HepG2 (cell line): ENCODE measurements around the gene MARCHF2. TPM values are rescaled to one million over a fixed set of nuclear protein-coding genes. Genes with fewer than 3 reads are reported as not detected.

ENCODE experiments used
- ATAC-seq: fragments of 200-7000 bp; cut with Tn5 transposase; 3 replicates; pipeline ENCODE4 v1.9.1; 2020; ENCODE audit warnings: mild to moderate bottlenecking, moderate library complexity
- BruUV-seq: library from RNA; stranded (reverse); fragments of 400-500 nt; replicated peaks from 2 replicates; lab custom pipeline; 2021; lab: Mats Ljungman, UMichigan
- CTCF ChIA-PET: fragments of 300-600 bp; formaldehyde crosslinking; extraction: SDS; loops from one replicate; lab custom pipeline; 2021; ENCODE audit warnings: low total read pairs, inconsistent platforms, low intra/inter-chr PET ratio; lab: Yijun Ruan, JAX
- POLR2A ChIA-PET: fragments of 350-600 bp; sonication (Branson Sonifier 250); formaldehyde crosslinking; loops from one replicate; lab custom pipeline; 2020; ENCODE audit warnings: antibody characterized with exemption, inconsistent platforms; lab: Yijun Ruan, JAX
- DNase-seq: peaks from one replicate; pipeline ENCODE4 v3.0.0-alpha.2; 2015; ENCODE audit warnings: low spot score
- FAIRE-seq: peaks from 3 replicates; lab custom pipeline; 2011; peaks lifted over from hg19 to GRCh38; lab: Jason Lieb, UNC
- H2AFZ ChIP-seq: one replicate; pipeline ENCODE4 v1.6.1; 2011; ENCODE audit warnings: low read length, inconsistent platforms
- H3K27ac ChIP-seq: fragments of 300-600 bp; 3 replicates; pipeline ENCODE4 v1.8.0; 2011; ENCODE audit warnings: mixed run types, mild to moderate bottlenecking, mixed read lengths, low read length, inconsistent platforms; ENCODE audit not compliant: insufficient read depth; ENCODE audit errors: extremely low read length
- H3K27me3 ChIP-seq, 2 experiments: fragments of 200-600 bp in 1 of 2; 2 replicates in 1 of 2; 3 replicates in 1 of 2; pipeline versions ENCODE4 v1.6.0 to v1.8.0; 2011; ENCODE audit warnings: low read length in 2 of 2, mild to moderate bottlenecking in 2 of 2, moderate library complexity in 2 of 2, inconsistent platforms in 1 of 2; ENCODE audit not compliant: insufficient read depth in 2 of 2, control insufficient read depth in 1 of 2
- H3K36me3 ChIP-seq, 2 experiments: fragments of 200-600 bp in 1 of 2; replicated peaks in 1 of 2; 2 replicates in 1 of 2; 3 replicates in 1 of 2; pipeline versions ENCODE4 v1.5.1 to v1.8.0; 2011; ENCODE audit warnings: low read length in 2 of 2, inconsistent platforms in 1 of 2; ENCODE audit not compliant: insufficient read depth in 2 of 2, control insufficient read depth in 1 of 2
- H3K4me1 ChIP-seq: 2 replicates; pipeline ENCODE4 v1.5.1; 2012; ENCODE audit warnings: low read length, inconsistent platforms; ENCODE audit not compliant: insufficient read depth
- H3K4me2 ChIP-seq: 2 replicates; pipeline ENCODE4 v1.6.0; 2011; ENCODE audit warnings: low read depth, low read length, inconsistent platforms
- H3K4me3 ChIP-seq, 3 experiments: fragments of 200-600 bp in 1 of 3; sonication (generic), shearing (Covaris generic) in 1 of 3; replicated peaks in 1 of 3; 2 replicates each; pipeline ENCODE4 v1.5.1; 2011 to 2016; ENCODE audit warnings: low read length in 3 of 3, inconsistent platforms in 2 of 3, low read depth in 2 of 3, mild to moderate bottlenecking in 2 of 3, control low read depth in 1 of 3, mixed read lengths in 1 of 3; ENCODE audit not compliant: insufficient read depth in 1 of 3
- H3K79me2 ChIP-seq: one replicate; pipeline ENCODE4 v1.6.1; 2011; ENCODE audit warnings: low read length, inconsistent platforms; ENCODE audit not compliant: insufficient read depth
- H3K9ac ChIP-seq: 2 replicates; pipeline ENCODE4 v1.6.0; 2011; ENCODE audit warnings: mild to moderate bottlenecking, low read depth, low read length, inconsistent platforms; ENCODE audit not compliant: insufficient read depth
- H3K9me3 ChIP-seq: 2 replicates; pipeline ENCODE4 v1.5.1; 2012; ENCODE audit warnings: mild to moderate bottlenecking, low read length
- H4K20me1 ChIP-seq: 2 replicates; pipeline ENCODE4 v1.6.0; 2011; ENCODE audit warnings: inconsistent platforms, mild to moderate bottlenecking, low read length, moderate library complexity; ENCODE audit not compliant: insufficient read depth
- CCAR2 ChIP-seq: fragments of 200-400 bp; formaldehyde crosslinking; optimal IDR thresholded peaks from 2 replicates; pipeline ENCODE3; 2018; ENCODE audit warnings: low read depth, mild to moderate bottlenecking, low read length, moderate library complexity
- PCBP1 ChIP-seq: fragments of 200-400 bp; formaldehyde crosslinking; IDR thresholded peaks from 2 replicates; pipeline ENCODE4 v1.6.1; 2017; ENCODE audit warnings: mild to moderate bottlenecking, low read depth, low read length, borderline replicate concordance
- PRPF4 ChIP-seq: fragments of 200-400 bp; formaldehyde crosslinking; IDR thresholded peaks from 2 replicates; pipeline ENCODE4 v1.6.1; 2016; ENCODE audit warnings: low read length, low read depth; ENCODE audit not compliant: poor library complexity, severe bottlenecking
- TAF15 ChIP-seq: fragments of 200-400 bp; formaldehyde crosslinking; IDR thresholded peaks from one replicate; pipeline ENCODE4 v1.6.1; 2018; ENCODE audit warnings: mild to moderate bottlenecking, low read depth, low read length; ENCODE audit not compliant: poor library complexity, severe bottlenecking
- ZMYM2 ChIP-seq: sonication (generic); formaldehyde crosslinking; IDR thresholded peaks from 2 replicates; pipeline ENCODE4 v1.8.0; 2022; ENCODE audit warnings: mild to moderate bottlenecking, missing genetic modification reagents
- ZNF260 ChIP-seq: sonication (generic); formaldehyde crosslinking; IDR thresholded peaks from 2 replicates; pipeline ENCODE4 v1.4.0; 2020; ENCODE audit warnings: missing genetic modification reagents, low read depth, mild to moderate bottlenecking, borderline replicate concordance
- ZNF547 ChIP-seq: sonication (generic); formaldehyde crosslinking; IDR thresholded peaks from 2 replicates; pipeline ENCODE4 v1.5.1; 2020; ENCODE audit warnings: mild to moderate bottlenecking, missing genetic modification reagents
- ZNF605 ChIP-seq: sonication (generic); formaldehyde crosslinking; IDR thresholded peaks from 2 replicates; pipeline ENCODE4 v1.8.0; 2022; ENCODE audit warnings: mild to moderate bottlenecking, missing genetic modification reagents
- ZNF768 ChIP-seq: sonication (generic); formaldehyde crosslinking; IDR thresholded peaks from 2 replicates; pipeline ENCODE4 v1.4.0; 2020; ENCODE audit warnings: missing genetic modification reagents
- WGBS: methylation state at CpG from one replicate; pipeline ENCODE4 v1.1.6; 2017; ENCODE audit warnings: low lambda C conversion rate; 5-methylcytosine and 5-hydroxymethylcytosine counted together
- in situ Hi-C: cut with HindIII; loops from 2 replicates; pipeline ENCODE4 v1.10.0; 2017; ENCODE audit warnings: low pct_unique_long_range_greater_than_20kb; ENCODE audit not compliant: extremely low pct_ligation_motif_present
- intact Hi-C: fragments of 100-400 bp; cut with micrococcal nuclease; formaldehyde crosslinking; loops from one replicate; pipeline ENCODE4 v1.10.0; 2022; ENCODE audit not compliant: unreplicated experiment
- polyA plus RNA-seq, 8 experiments: library from polyadenylated mRNA; depleted of rRNA in 3 of 8; stranded (reverse) in 7 of 8; unstranded in 1 of 8; fragments of >200 nt; fragmentation: Illumina TruSeq in 4 of 8; extraction: Trizol in 4 of 8; gene quantifications; 2 replicates each; pipeline versions ENCODE4 v1.2.1 to v1.2.3, GENCODE V29; 2011 to 2016; ENCODE audit warnings: low read depth in 4 of 8, missing spikeins in 1 of 8, mixed read lengths in 1 of 8; ENCODE audit not compliant: insufficient read depth in 1 of 8
- total RNA-seq, 5 experiments: library from RNA; depleted of rRNA; stranded (reverse); fragments of >200 nt; fragmentation: Illumina TruSeq; extraction: Trizol; gene quantifications; 2 replicates each; pipeline ENCODE4 v1.2.3, GENCODE V29; 2016; ENCODE audit warnings: low read depth in 1 of 5

MARCHF2 gene
- total and polyA plus RNA-seq, 2 of the 13 experiments (the other 11 are each of a cell fraction or from before 2014, with no cell fraction given), result 12.7 to 13.0 TPM

- CTCF ChIA-PET, result no interaction called here
- no peak overlapping the region for H3K27ac ChIP-seq
- in situ Hi-C loops, result loop anchor here (5.0 kb wide), 1 partner anchor 39 kb away; no protein-coding TSS in a partner anchor
- no peaks in the 10 kb centered on the region for H3K79me2 ChIP-seq
- WGBS, result 10% methylated on average over 2 of the region's 3 CpGs
- DNase-seq (no peak), ATAC-seq (no peak), FAIRE-seq (no peak)
- H3K9me3 ChIP-seq, result no peaks in the 10 kb centered on the region
- BruUV-seq, result no TSS peak
- intact Hi-C loops, result loop anchor here (5.0 kb wide), 1 partner anchor 34 kb away; no protein-coding TSS in a partner anchor
- POLR2A ChIA-PET, result interaction anchor here (0.7 to 3.6 kb wide), 16 partner anchors 9 to 100 kb away, joined by 3 to 67 read pairs (median 5); partner anchors contain the start of genes ANGPTL4, HNRNPM, NDUFA7 and RAB11B
- H2AFZ ChIP-seq, result no peak overlapping the region
- H3K9ac ChIP-seq, result peak overlapping the region; percentile 78
- peak overlapping the region; percentile 67 to 92 (median 70) for H3K4me3 ChIP-seq
- H3K36me3 ChIP-seq, result no peaks in the 10 kb centered on the region
- no peaks in the 10 kb centered on the region for H3K27me3 ChIP-seq
- peak overlapping the region; percentile 98 for H3K4me2 ChIP-seq
- TF ChIP-seq PCBP1 (no peak), ZNF260 (no peak), ZMYM2 (CRISPR knock-in tag) (0 out of 2 replicates have a peak, but pooled peaks have one; percentile 28), ZNF605 (0 out of 2 replicates have a peak, but pooled peaks have one; percentile 21), ZNF768 (CRISPR knock-in tag) (0 out of 2 replicates have a peak, but pooled peaks have one; percentile 5), CCAR2 (no peak), TAF15 (no peak)
- TF ChIP-seq, all 625 proteins: peak for 3
- Histone ChIP-seq H3K4me1 (peaks cover 36% of the 10 kb centered on the region), H4K20me1 (no peaks in the 10 kb centered on the region)
Measured at GRCh38 chr19:8413629-8413995, 507 bp downstream of the MARCHF2 start.

- Histone ChIP-seq H2AFZ (no peak overlapping the region), H3K79me2 (no peaks in the 10 kb centered on the region), H4K20me1 (no peaks in the 10 kb centered on the region), H3K27me3 (no peaks in the 10 kb centered on the region), H3K4me3 (no peak overlapping the region), H3K4me2 (no peak overlapping the region), H3K4me1 (peaks cover 36% of the 10 kb centered on the region), H3K36me3 (no peaks in the 10 kb centered on the region), H3K9me3 (no peaks in the 10 kb centered on the region), H3K9ac (no peak overlapping the region), H3K27ac (no peak overlapping the region)
- no peak for TF ChIP-seq PRPF4
- no peak for TF ChIP-seq ZNF547 (CRISPR knock-in tag)
- no TSS peak for BruUV-seq
- no peak for FAIRE-seq
- in situ Hi-C loops, result no loop called here
- ChIA-PET CTCF (no interaction called here), POLR2A (no interaction called here)
- intact Hi-C loops, result no loop called here
- 100% methylated on average over 4 of the region's 4 CpGs for WGBS
- no peak for ATAC-seq
- DNase-seq, result no peak
Measured at GRCh38 chr19:8416796-8417195, 3.7 kb downstream of the MARCHF2 start.
